Right ventricle myocardium superior (tissue), 1 donor: ENCODE measurements around the gene ZNF385C. TPM values are rescaled to one million over a fixed set of nuclear protein-coding genes. Genes with fewer than 3 reads are reported as not detected.

Experiments used
- ATAC-seq: fragments of 200-7000 bp; cut with Tn5 transposase; one replicate; pipeline ENCODE4 v1.9.1; 2020; ENCODE audit warnings: mild to moderate bottlenecking; ENCODE audit not compliant: poor library complexity
- DNase-seq: peaks from one replicate; pipeline ENCODE4 v3.0.0-alpha.2; 2020
- intact Hi-C: fragments of 100-400 bp; cut with DNase I; formaldehyde crosslinking; loops from one replicate; pipeline ENCODE4 v1.11.2; 2022
- total RNA-seq: library from RNA; stranded (reverse); fragmentation: NEBNext Ultra II Directional; extraction: Animal tissue kit (Norgen Biotek cat#: 25700); gene quantifications from one replicate; pipeline ENCODE4 v1.2.1, GENCODE V29; 2021
- donor health status: DM: no; HTN: yes; CAD: no; lungs with severe emphysema.

The ZNF385C gene
- total RNA-seq, 1 donor from 2014 or later, result 0.16 TPM

DNA sequence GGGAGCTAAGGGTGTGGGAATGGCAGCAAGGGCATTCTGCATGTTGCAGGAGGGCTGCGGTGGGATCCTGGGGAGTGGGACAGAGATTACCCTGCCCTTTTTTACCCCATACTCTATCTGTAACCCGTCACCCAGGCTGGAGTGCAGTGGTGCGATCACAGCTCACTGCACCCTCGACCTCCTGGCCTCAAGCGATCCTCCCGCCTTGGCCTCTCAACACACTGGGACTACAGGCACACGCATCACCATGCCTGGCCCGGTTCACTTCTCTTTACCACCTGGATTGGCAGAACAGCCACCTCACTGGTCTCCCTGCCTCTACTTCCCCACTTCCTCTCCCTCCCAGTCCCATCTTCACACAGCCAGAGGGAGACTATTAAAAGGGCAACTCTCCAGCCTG lies 9.5 kb downstream of the ZNF385C start:
- ATAC-seq (no peak), DNase-seq (no peak)
- intact Hi-C loops, result no loop called here

GRCh38 chr17:42087736-42088705 lies 10.3 kb downstream of the ZNF385C start:
- no peak for DNase-seq
- ATAC-seq, result no peak
- intact Hi-C loops, result no loop called here

GRCh38 chr17:42087042-42087701 lies 11.1 kb downstream of the ZNF385C start:
- DNase-seq, result no peak
- intact Hi-C loops, result no loop called here
- ATAC-seq, result no peak

DNA sequence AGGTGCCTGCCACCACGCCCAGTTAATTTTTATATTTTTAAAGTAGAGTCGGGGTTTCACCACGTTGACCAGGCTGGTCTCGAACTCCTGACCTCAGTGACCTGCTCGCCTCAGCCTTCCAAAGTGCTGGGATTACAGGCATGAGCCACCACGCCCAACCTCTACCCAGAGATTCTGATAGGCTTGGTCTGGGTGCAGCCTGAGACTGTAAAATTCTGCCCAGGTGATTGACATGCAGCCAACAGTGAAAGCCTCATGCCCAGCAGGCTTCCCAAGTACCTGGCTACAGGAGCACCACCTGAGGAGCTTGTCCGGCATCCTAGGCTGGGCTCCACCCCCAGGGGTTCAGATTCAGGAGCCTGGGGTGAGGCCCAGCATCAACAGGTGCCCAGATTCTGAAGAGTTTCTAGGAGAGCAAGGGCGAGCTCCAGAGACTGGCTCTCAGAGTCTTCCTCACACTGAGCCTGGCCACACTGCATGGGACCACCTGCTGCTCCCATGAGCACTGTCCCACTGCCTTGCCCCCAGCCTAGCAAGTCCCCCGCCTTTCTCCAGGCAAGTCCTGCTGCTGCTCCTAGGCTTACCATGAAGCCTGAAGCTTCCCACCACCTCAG lies 16.6 kb downstream of the ZNF385C start:
- intact Hi-C loops, result no loop called here
- ATAC-seq (no peak), DNase-seq (no peak)

- intact Hi-C loops, result no loop called here
Measured at GRCh38 chr17:42079541-42079940, 18.7 kb downstream of the ZNF385C start.

GRCh38 chr17:42078396-42079043 lies 19.8 kb downstream of the ZNF385C start:
- DNase-seq (no peak), ATAC-seq (no peak)
- intact Hi-C loops, result no loop called here

More at GRCh38 chr17:42079541-42079940, 18.7 kb downstream of the ZNF385C start:
- no peak for ATAC-seq
- DNase-seq, result no peak

DNA sequence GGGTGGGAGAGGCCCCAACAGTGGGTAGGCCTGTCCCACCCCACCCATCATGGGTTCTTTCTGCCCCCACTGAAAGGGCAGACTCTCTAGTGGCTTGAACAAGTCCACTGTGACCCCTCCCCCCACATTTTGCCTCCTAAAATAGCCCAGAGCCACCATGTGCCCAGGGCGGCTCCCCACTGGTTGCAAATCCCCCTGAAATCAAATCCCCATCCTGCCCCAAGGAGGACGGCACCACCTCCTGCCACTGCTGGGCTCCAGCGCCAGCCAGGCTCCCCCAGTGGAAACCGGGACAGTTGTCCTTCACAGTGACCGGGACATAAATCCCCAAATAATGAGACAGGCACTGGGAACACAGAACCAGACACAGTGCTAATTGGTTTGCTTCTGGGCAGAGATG lies 20.5 kb downstream of the ZNF385C start:
- intact Hi-C loops, result no loop called here
- no peak for DNase-seq
- ATAC-seq, result no peak

DNA sequence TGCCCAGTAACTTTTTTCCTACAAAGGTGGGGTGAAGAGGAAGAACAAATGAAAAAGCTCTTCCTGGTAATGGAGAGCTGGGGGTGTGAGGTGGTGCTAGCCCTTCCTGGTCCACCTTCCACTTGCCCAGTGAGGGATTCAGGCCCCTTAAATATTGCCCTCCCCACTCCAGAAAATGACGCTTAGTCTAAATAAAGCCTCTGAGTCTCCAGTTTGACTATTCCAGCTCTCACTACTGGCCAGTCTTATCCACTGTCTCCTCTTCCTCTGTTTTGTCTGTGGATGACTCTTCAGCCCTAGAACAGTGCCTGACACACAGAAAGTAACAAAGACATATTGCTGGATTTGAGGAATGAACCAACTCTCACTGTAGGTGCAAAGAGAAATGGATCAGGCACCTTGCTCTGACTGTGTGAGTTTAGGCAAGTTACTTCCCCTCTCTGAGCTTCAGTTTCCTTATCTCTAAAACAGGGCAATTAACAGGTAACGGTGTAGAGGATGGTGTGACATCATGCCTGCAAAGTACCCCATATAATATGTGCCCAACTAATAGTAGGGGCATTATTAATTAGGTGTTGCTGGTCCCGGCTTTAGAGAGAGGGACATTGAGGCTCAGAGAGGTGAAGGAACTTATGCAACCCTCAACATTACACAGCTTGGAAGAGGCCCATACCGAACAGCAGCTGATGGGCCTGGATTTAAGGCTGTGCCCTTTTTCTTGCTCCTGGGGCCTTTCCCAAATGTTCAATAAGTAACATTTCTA lies 21.3 kb downstream of the ZNF385C start:
- DNase-seq, result no peak
- intact Hi-C loops, result no loop called here
- no peak for ATAC-seq

DNA sequence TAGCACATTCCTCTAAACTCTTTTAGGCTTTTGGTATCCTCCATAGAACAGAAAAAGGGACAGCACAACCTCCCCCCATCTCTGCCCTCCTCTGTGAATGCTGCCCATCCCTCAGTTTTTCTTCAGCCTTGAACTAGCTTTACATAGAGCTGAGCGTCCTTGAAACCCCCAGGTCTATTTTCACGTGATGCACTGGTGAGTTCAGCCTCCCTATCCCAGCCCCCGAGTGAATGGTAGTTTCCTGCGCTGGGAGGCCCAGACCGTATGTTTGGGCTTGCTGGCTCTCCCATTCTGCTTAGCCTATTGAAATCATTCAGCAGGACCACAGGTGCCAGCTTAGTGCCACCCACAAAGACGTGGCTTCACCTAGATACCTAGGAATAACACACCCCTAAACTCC lies 22.5 kb downstream of the ZNF385C start:
- DNase-seq, result no peak
- intact Hi-C loops, result no loop called here
- no peak for ATAC-seq

- DNase-seq (no peak), ATAC-seq (peak; percentile 69)
- intact Hi-C loops, result no loop called here
Measured at GRCh38 chr17:42072323-42073187, 25.7 kb downstream of the ZNF385C start.

GRCh38 chr17:42071810-42072209 lies 26.5 kb downstream of the ZNF385C start:
- intact Hi-C loops, result no loop called here
- DNase-seq, result no peak

GRCh38 chr17:42068979-42069378 lies 29.3 kb downstream of the ZNF385C start:
- ATAC-seq (no peak), DNase-seq (no peak)
- intact Hi-C loops, result loop anchor here (5.0 kb wide), 1 partner anchor 33 kb away; no protein-coding TSS in a partner anchor

More at GRCh38 chr17:42071810-42072209, 26.5 kb downstream of the ZNF385C start:
- ATAC-seq, result no peak

DNA sequence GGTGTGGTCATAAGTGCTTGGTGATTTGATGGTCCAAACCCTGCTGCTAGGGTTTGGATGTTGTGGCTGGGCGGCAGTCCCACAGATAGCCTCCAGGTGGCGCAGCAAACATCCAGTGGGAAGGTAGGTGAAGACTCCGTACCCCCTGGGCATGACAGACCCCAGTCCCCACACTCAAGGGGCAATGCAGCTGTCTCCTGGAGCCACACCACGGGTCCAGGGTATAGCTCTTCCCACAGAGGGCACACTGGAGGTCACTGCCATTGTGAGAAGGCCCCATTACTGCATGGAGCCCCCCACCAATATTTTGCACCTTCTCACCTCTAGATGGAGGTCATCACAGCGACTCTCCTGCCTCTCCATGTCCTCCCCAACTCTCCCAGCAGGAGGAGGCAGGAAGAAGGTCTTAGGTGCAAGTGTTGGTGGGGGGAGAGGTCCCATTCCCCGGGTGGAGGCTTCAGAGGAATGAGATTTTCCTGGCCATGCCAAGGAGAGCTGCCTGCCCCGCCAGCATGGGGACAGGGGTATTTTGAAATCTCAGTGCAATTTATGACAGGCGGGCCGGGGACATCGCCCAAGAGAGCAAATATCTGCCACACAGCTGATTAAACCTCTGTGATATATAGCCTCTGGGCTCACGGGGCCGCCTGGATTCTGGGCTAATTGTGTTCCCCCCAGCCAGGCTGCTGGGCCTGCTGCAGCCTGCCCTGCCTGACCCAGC lies 30.7 kb downstream of the ZNF385C start:
- peak; percentile 40 for ATAC-seq
- peak; percentile 77 for DNase-seq
- intact Hi-C loops, result loop anchor here (5.0 kb wide), 1 partner anchor 35 kb away; no protein-coding TSS in a partner anchor

GRCh38 chr17:42065201-42065600 lies 33.1 kb downstream of the ZNF385C start:
- intact Hi-C loops, result loop anchor here (5.0 kb wide), 1 partner anchor 37 kb away; no protein-coding TSS in a partner anchor
- DNase-seq, result no peak
- no peak for ATAC-seq

GRCh38 chr17:42062681-42063080 lies 35.6 kb downstream of the ZNF385C start:
- no peak for DNase-seq
- intact Hi-C loops, result no loop called here
- no peak for ATAC-seq

GRCh38 chr17:42061646-42062487 lies 36.4 kb downstream of the ZNF385C start:
- ATAC-seq (no peak), DNase-seq (no peak)
- intact Hi-C loops, result no loop called here
